Neuronal stem cell (in vitro differentiated cells): Measurements from ENCODE around the gene CABP2.
"Not testable (repeated sequence)": the region's sequence is repeated elsewhere in the genome, so short reads cannot be mapped to it uniquely, and the experiment has no call there.

Experiments used
- DNase-seq: peaks from one replicate; pipeline ENCODE4 v3.0.0-alpha.2; 2013; ENCODE audit warnings: low spot score
- H2AFZ ChIP-seq: one replicate; pipeline ENCODE4 v1.6.1; 2013; ENCODE audit warnings: mild to moderate bottlenecking, low read length, inconsistent platforms
- H2AK5ac ChIP-seq: 2 replicates; pipeline ENCODE4 v1.6.1; 2013; ENCODE audit warnings: low read depth, mild to moderate bottlenecking, inconsistent platforms, low read length, moderate library complexity, mixed read lengths
- H2BK120ac ChIP-seq: 2 replicates; pipeline ENCODE4 v1.6.1; 2013; ENCODE audit warnings: low read depth, mild to moderate bottlenecking, inconsistent platforms, low read length, moderate library complexity, mixed read lengths
- H2BK12ac ChIP-seq: one replicate; pipeline ENCODE4 v1.6.1; 2013; ENCODE audit warnings: low read length, inconsistent platforms
- H2BK15ac ChIP-seq: 2 replicates; pipeline ENCODE4 v1.6.1; 2013; ENCODE audit warnings: mild to moderate bottlenecking, low read length, inconsistent platforms, mixed read lengths
- H2BK5ac ChIP-seq: one replicate; pipeline ENCODE4 v1.6.1; 2013; ENCODE audit warnings: inconsistent platforms, mild to moderate bottlenecking, low read length, moderate library complexity
- H3K14ac ChIP-seq: one replicate; pipeline ENCODE4 v1.6.1; 2013; ENCODE audit warnings: low read length, inconsistent platforms
- H3K18ac ChIP-seq: 2 replicates; pipeline ENCODE4 v1.6.1; 2013; ENCODE audit warnings: low read length, inconsistent platforms
- H3K23ac ChIP-seq: 2 replicates; pipeline ENCODE4 v1.6.1; 2013; ENCODE audit warnings: low read depth, mild to moderate bottlenecking, mixed read lengths, low read length, inconsistent platforms; ENCODE audit not compliant: poor library complexity
- H3K27ac ChIP-seq: replicated peaks from 3 replicates; pipeline ENCODE4 v1.5.1; 2013; ENCODE audit warnings: low read length, inconsistent platforms
- H3K27me3 ChIP-seq, 3 experiments: 2 replicates each; pipeline ENCODE4 v1.6.1; 2013; ENCODE audit warnings: low read length in 3 of 3, mild to moderate bottlenecking in 2 of 3, inconsistent platforms in 1 of 3, low read depth in 1 of 3, mixed read lengths in 1 of 3, moderate library complexity in 1 of 3; ENCODE audit not compliant: control insufficient read depth in 3 of 3, insufficient read depth in 3 of 3
- H3K36me3 ChIP-seq, 2 donors: replicated peaks in 1 of 2; 2 replicates each; pipeline ENCODE4 v1.6.1; 2013; ENCODE audit warnings: low read length in 2 of 2; ENCODE audit not compliant: control insufficient read depth in 2 of 2, insufficient read depth in 2 of 2
- H3K4ac ChIP-seq: 2 replicates; pipeline ENCODE4 v1.6.1; 2013; ENCODE audit warnings: inconsistent platforms, mild to moderate bottlenecking, low read length, moderate library complexity
- H3K4me1 ChIP-seq, 2 donors: 1 replicate in 1 of 2; 2 replicates in 1 of 2; pipeline ENCODE4 v1.6.1; 2013; ENCODE audit warnings: low read length in 2 of 2, low read depth in 1 of 2; ENCODE audit not compliant: control insufficient read depth in 2 of 2, insufficient read depth in 1 of 2
- H3K4me2 ChIP-seq: one replicate; pipeline ENCODE4 v1.6.1; 2013; ENCODE audit warnings: mild to moderate bottlenecking, low read length, inconsistent platforms; ENCODE audit not compliant: insufficient read depth, poor library complexity, severe bottlenecking
- H3K4me3 ChIP-seq, 2 donors: 2 replicates each; pipeline ENCODE4 v1.5.1; 2013; ENCODE audit warnings: low read length in 2 of 2, mild to moderate bottlenecking in 2 of 2, inconsistent platforms in 1 of 2, moderate library complexity in 1 of 2
- H3K79me1 ChIP-seq: one replicate; pipeline ENCODE4 v1.6.1; 2013; ENCODE audit warnings: low read depth, mild to moderate bottlenecking, inconsistent platforms, low read length, moderate library complexity
- H3K9ac ChIP-seq: one replicate; pipeline ENCODE4 v1.6.1; 2013; ENCODE audit warnings: mild to moderate bottlenecking, low read depth, low read length, inconsistent platforms; ENCODE audit not compliant: poor library complexity
- H3K9me3 ChIP-seq, 2 donors: replicated peaks in 1 of 2; 2 replicates each; pipeline versions ENCODE3 to v1.6.1; 2013; ENCODE audit warnings: low read length in 2 of 2, mild to moderate bottlenecking in 2 of 2, inconsistent platforms in 1 of 2, low read depth in 1 of 2, mixed read lengths in 1 of 2, moderate library complexity in 1 of 2; ENCODE audit not compliant: control insufficient read depth in 2 of 2, insufficient read depth in 1 of 2
- H4K8ac ChIP-seq: one replicate; pipeline ENCODE4 v1.6.1; 2013; ENCODE audit warnings: low read depth, mild to moderate bottlenecking, inconsistent platforms, low read length, moderate library complexity
- H4K91ac ChIP-seq: one replicate; pipeline ENCODE4 v1.6.1; 2013; ENCODE audit warnings: low read length, low read depth, mild to moderate bottlenecking, inconsistent platforms; ENCODE audit not compliant: poor library complexity
- WGBS, 2 donors: extraction: QIAGEN DNeasy Blood & Tissue Kit; methylation state at CpG; one replicate each; pipeline ENCODE4 v1.1.7; 2013; ENCODE audit warnings: missing lambda C conversion rate in 2 of 2, mixed read lengths in 1 of 2; ENCODE audit not compliant: insufficient read length in 2 of 2, insufficient replicate concordance in 1 of 2; ENCODE audit errors: extremely low coverage in 2 of 2; 5-methylcytosine and 5-hydroxymethylcytosine counted together

Gene CABP2

GRCh38 chr11:67548555-67549110 lies 25.4 kb upstream of the CABP2 start:
- Histone ChIP-seq H3K36me3 (no peaks in the 10 kb centered on the region), H4K8ac (no peak overlapping the region), H3K9me3 (peaks cover 2 to 8% of the 10 kb centered on the region in 2 donors), H2BK5ac (no peak overlapping the region), H2BK12ac (no peak overlapping the region), H3K23ac (no peak overlapping the region), H3K18ac (no peak overlapping the region), H3K4me1 (no peaks in the 10 kb centered on the region), H3K27me3 (peaks cover 0 to 10% (median 0%) of the 10 kb centered on the region in 3 experiments), H3K27ac (no peak overlapping the region), H3K9ac (no peak overlapping the region), H3K79me1 (no peaks in the 10 kb centered on the region), H2AK5ac (no peak overlapping the region), H4K91ac (no peak overlapping the region), H3K4me3 (no peak overlapping the region), H2AFZ (no peak overlapping the region), H2BK120ac (no peak overlapping the region), H3K4me2 (no peak overlapping the region), H3K14ac (no peak overlapping the region), H2BK15ac (no peak overlapping the region), H3K4ac (no peak overlapping the region)
- no CpG with 5 or more reads among the region's 9 CpGs for WGBS, 2 donors
- DNase-seq: no peak

- not testable (repeated sequence) for H2BK12ac ChIP-seq, DNase-seq, H3K9me3 ChIP-seq, H3K79me1 ChIP-seq, H2AFZ ChIP-seq, H3K9ac ChIP-seq, H4K8ac ChIP-seq, H3K4me3 ChIP-seq, H3K4ac ChIP-seq, H3K27ac ChIP-seq, H2BK5ac ChIP-seq, H3K18ac ChIP-seq, H2AK5ac ChIP-seq, H3K14ac ChIP-seq, H3K23ac ChIP-seq, H3K27me3 ChIP-seq, H3K4me1 ChIP-seq, H2BK120ac ChIP-seq, H4K91ac ChIP-seq, H2BK15ac ChIP-seq, H3K4me2 ChIP-seq, H3K36me3 ChIP-seq
- no CpG with 5 or more reads among the region's 4 CpGs for WGBS, 2 donors
Measured at GRCh38 chr11:67548112-67548511, 24.9 kb upstream of the CABP2 start.

- no peak overlapping the region for H2AK5ac ChIP-seq
- peak overlapping the region; percentile 69 for H2AFZ ChIP-seq
- H3K9ac ChIP-seq: no peak overlapping the region
- H3K9me3 ChIP-seq: no peaks in the 10 kb centered on the region
- no peaks in the 10 kb centered on the region for H3K79me1 ChIP-seq
- peak overlapping the region; percentile 9 for H3K23ac ChIP-seq
- H3K4me1 ChIP-seq: peaks cover 0 to 3% of the 10 kb centered on the region in 2 donors
- no peak overlapping the region for H2BK12ac ChIP-seq
- H2BK5ac ChIP-seq: no peak overlapping the region
- DNase-seq: no peak
- no peak overlapping the region for H2BK15ac ChIP-seq
- H3K4me3 ChIP-seq: no peak overlapping the region
- no peak overlapping the region for H4K91ac ChIP-seq
- peaks cover 0 to 10% (median 0%) of the 10 kb centered on the region in 3 experiments for H3K27me3 ChIP-seq
- no peak overlapping the region for H3K27ac ChIP-seq
- H3K36me3 ChIP-seq: no peaks in the 10 kb centered on the region
- no peak overlapping the region for H3K14ac ChIP-seq
- H3K18ac ChIP-seq: no peak overlapping the region
- no peak overlapping the region for H2BK120ac ChIP-seq
- no CpG with 5 or more reads among the region's 8 CpGs for WGBS, 2 donors
- H4K8ac ChIP-seq: peak overlapping the region; percentile 25
- H3K4me2 ChIP-seq: no peak overlapping the region
- H3K4ac ChIP-seq: no peak overlapping the region
Measured at GRCh38 chr11:67545280-67545679, 22.0 kb upstream of the CABP2 start.

- DNase-seq: no peak
- Histone ChIP-seq H2BK12ac (no peak overlapping the region), H3K27ac (no peak overlapping the region), H3K18ac (no peak overlapping the region), H3K4me3 (no peak overlapping the region), H3K4ac (no peak overlapping the region), H3K27me3 (peaks cover 0 to 10% (median 0%) of the 10 kb centered on the region in 3 experiments), H2BK15ac (no peak overlapping the region), H3K9me3 (no peaks in the 10 kb centered on the region), H2AFZ (peak overlapping the region; percentile 69), H2BK5ac (no peak overlapping the region), H3K36me3 (no peaks in the 10 kb centered on the region), H3K4me1 (peaks cover 0 to 3% of the 10 kb centered on the region in 2 donors), H2BK120ac (no peak overlapping the region), H3K14ac (no peak overlapping the region), H3K4me2 (no peak overlapping the region), H4K8ac (no peak overlapping the region), H3K23ac (no peak overlapping the region), H3K79me1 (no peaks in the 10 kb centered on the region), H2AK5ac (no peak overlapping the region), H4K91ac (no peak overlapping the region), H3K9ac (no peak overlapping the region)
- no CpG with 5 or more reads among the region's 10 CpGs for WGBS, 2 donors
Measured at GRCh38 chr11:67544616-67545242, 21.5 kb upstream of the CABP2 start.
